A673 (cell line): ENCODE data around the gene COL20A1.

Source experiments
- CTCF ChIP-seq: fragments of 300-800, 200-600 bp; sonication (generic); conservative IDR thresholded peaks from 2 replicates; pipeline ENCODE4 v1.5.1; 2017; ENCODE audit warnings: low read depth, mild to moderate bottlenecking, antibody characterized with exemption, low read length, moderate library complexity, mixed read lengths
- EZH2 ChIP-seq: fragments of 200-600 bp; sonication (generic); IDR thresholded peaks from 2 replicates; pipeline ENCODE4 v1.6.1; 2017; ENCODE audit warnings: borderline replicate concordance, low read depth, mild to moderate bottlenecking, mixed read lengths, antibody characterized with exemption, low read length; ENCODE audit not compliant: poor library complexity, severe bottlenecking

DNA sequence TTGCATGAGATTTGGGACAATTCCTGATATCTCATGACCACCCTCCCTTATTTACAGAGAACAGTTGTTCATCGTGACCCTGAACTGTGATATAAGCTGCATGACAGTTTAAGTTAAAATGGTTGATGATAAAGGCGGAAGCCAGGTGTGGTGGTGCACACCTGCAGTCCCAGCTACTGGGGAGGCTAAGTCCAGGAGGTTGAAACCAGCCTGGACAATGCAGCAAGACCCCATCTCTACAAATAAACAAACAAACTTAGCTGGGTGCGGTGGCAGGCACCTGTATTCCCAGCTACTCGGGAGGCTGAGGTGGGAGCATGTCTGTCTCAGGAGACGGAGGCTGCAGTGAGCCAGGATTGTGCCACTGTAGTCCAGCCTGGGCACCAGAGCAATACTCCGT is 24.1 kb downstream of the COL20A1 start:
- TF ChIP-seq CTCF (no peak), EZH2 (no peak)
